ENCODE results near the gene MYH9. TPM values are rescaled to one million over a fixed set of nuclear protein-coding genes. Genes with fewer than 3 reads are reported as not detected.
"Not testable (repeated sequence)": the region's sequence is repeated elsewhere in the genome, so short reads cannot be mapped to it uniquely, and the experiment has no call there.

Gene MYH9
- total and polyA plus RNA-seq, 7 donors, result 35.6 to 214 (median 92.0) TPM

- intact Hi-C loops (cut with DNase I), result no loop called here
- Histone ChIP-seq H3K27ac (no peak overlapping the region), H3K9me3 (no peaks in the 10 kb centered on the region), H3K4me1 (peaks cover 6% of the 10 kb centered on the region), H3K36me3 (ENCODE audit: insufficient read depth in 1 of 2, low read depth in 1 of 2) (no peaks in the 10 kb centered on the region), H3K4me3 (no peak overlapping the region), H3K27me3 (ENCODE audit: insufficient read depth in 3 of 3, low read length in 2 of 3) (no peaks in the 10 kb centered on the region)
- TF ChIP-seq CTCF (IDR thresholded peaks at IDR 0.05), result no peak
- WGBS, 3 donors, result 83 to 86% (median 85%) methylated on average over 3 of the region's 3 CpGs
- ATAC-seq (no peak), DNase-seq (no peak)
Observed at GRCh38 chr22:36256478-36256877, 131.3 kb downstream of the MYH9 start.

- H3K4me1 ChIP-seq; H3K27me3 ChIP-seq (ENCODE audit: insufficient read depth in 3 of 3, low read length in 2 of 3); H3K36me3 ChIP-seq (ENCODE audit: insufficient read depth in 1 of 2, low read depth in 1 of 2); H3K9me3 ChIP-seq; intact Hi-C loops (cut with DNase I); DNase-seq: not testable (repeated sequence)
- Histone ChIP-seq H3K27ac (peak overlapping the region; percentile 68), H3K4me3 (peak overlapping the region; percentile 59)
- peak in 2 of 4 donors; percentile 1 to 30 for ATAC-seq
- WGBS, 3 donors, result 91 to 100% methylated on average over 1 of the region's 5 CpGs; no CpG with 5 or more reads in 1 of the 3 donors
Observed at GRCh38 chr22:36255572-36255971, 132.2 kb downstream of the MYH9 start.

GRCh38 chr22:36253523-36254490 is 134.0 kb downstream of the MYH9 start:
- H3K27ac ChIP-seq, result peak overlapping the region; percentile 68
- intact Hi-C loops (cut with DNase I), result no loop called here
- H3K9me3 ChIP-seq, result no peaks in the 10 kb centered on the region
- peak in 2 of 4 donors; percentile 28 to 30 for ATAC-seq
- peak overlapping the region; percentile 59 for H3K4me3 ChIP-seq
- WGBS, 3 donors, result 60 to 63% (median 61%) methylated on average over 7 of the region's 7 CpGs
- H3K4me1 ChIP-seq, result peaks cover 6% of the 10 kb centered on the region
- H3K36me3 ChIP-seq (ENCODE audit: insufficient read depth in 1 of 2, low read depth in 1 of 2), result no peaks in the 10 kb centered on the region
- TF ChIP-seq CTCF (IDR thresholded peaks at IDR 0.05), result no peak
- DNase-seq, result peak in 1 of 2 donors; percentile 44
- H3K27me3 ChIP-seq (ENCODE audit: insufficient read depth in 3 of 3, low read length in 2 of 3), result no peaks in the 10 kb centered on the region

- Histone ChIP-seq H3K4me1 (peaks cover 6% of the 10 kb centered on the region), H3K36me3 (ENCODE audit: insufficient read depth in 1 of 2, low read depth in 1 of 2) (no peaks in the 10 kb centered on the region), H3K4me3 (peak within 1 kb of the TSS; percentile 59), H3K27me3 (ENCODE audit: insufficient read depth in 3 of 3, low read length in 2 of 3) (no peaks in the 10 kb centered on the region), H3K27ac (peak within 1 kb of the TSS; percentile 56), H3K9me3 (no peaks in the 10 kb centered on the region)
- peak; percentile 28 to 61 (median 48) for ATAC-seq
- no peak for TF ChIP-seq CTCF (IDR thresholded peaks at IDR 0.05)
- 47 to 51% (median 51%) methylated on average over 10 of the region's 10 CpGs for WGBS, 3 donors
- intact Hi-C loops (cut with DNase I), result no loop called here
- DNase-seq, result no peak
Observed at GRCh38 chr22:36252754-36253522, 134.8 kb downstream of the MYH9 start, which contains the start of gene APOL1. Gene APOL1 (plus strand): TSS chr22:36253133. CDS start chr22:36254956, 1,823 bp downstream.

- ATAC-seq; H3K36me3 ChIP-seq (ENCODE audit: insufficient read depth in 1 of 2, low read depth in 1 of 2); H3K4me1 ChIP-seq; DNase-seq; H3K27ac ChIP-seq; H3K27me3 ChIP-seq (ENCODE audit: insufficient read depth in 3 of 3, low read length in 2 of 3); H3K9me3 ChIP-seq; intact Hi-C loops (cut with DNase I); H3K4me3 ChIP-seq: not testable (repeated sequence)
- 88 to 92% (median 90%) methylated on average over 7 of the region's 7 CpGs for WGBS, 3 donors
Observed at GRCh38 chr22:36251979-36252608, 135.7 kb downstream of the MYH9 start.

GRCh38 chr22:36250292-36250960 is 137.3 kb downstream of the MYH9 start:
- ATAC-seq; DNase-seq; H3K27ac ChIP-seq; H3K27me3 ChIP-seq (ENCODE audit: insufficient read depth in 3 of 3, low read length in 2 of 3); H3K4me3 ChIP-seq; H3K9me3 ChIP-seq; H3K36me3 ChIP-seq (ENCODE audit: insufficient read depth in 1 of 2, low read depth in 1 of 2); intact Hi-C loops (cut with DNase I); H3K4me1 ChIP-seq: not testable (repeated sequence)
- WGBS, 3 donors, result 78 to 85% (median 80%) methylated on average over 24 of the region's 24 CpGs

Measured in psoas muscle (tissue), 8 donors.